Liver (tissue), 9 donors: ENCODE results near the gene TMEM221. TPM values are rescaled to one million over a fixed set of nuclear protein-coding genes. Genes with fewer than 3 reads are reported as not detected.

ENCODE experiments used
- DNase-seq: peaks from one replicate; pipeline ENCODE4 v3.0.0-alpha.2; 2017; ENCODE audit warnings: low spot score
- H3K27ac ChIP-seq, 2 donors: one replicate each; pipeline ENCODE4 v1.7.0; 2013; ENCODE audit warnings: inconsistent platforms in 2 of 2, low read length in 2 of 2, control low read depth in 1 of 2, low read depth in 1 of 2, mild to moderate bottlenecking in 1 of 2
- H3K27me3 ChIP-seq, 4 donors: one replicate each; pipeline versions ENCODE4 v1.6.1 to v1.7.0; 2013; ENCODE audit warnings: low read length in 3 of 4, inconsistent platforms in 1 of 4, mild to moderate bottlenecking in 1 of 4, moderate library complexity in 1 of 4; ENCODE audit not compliant: control insufficient read depth in 4 of 4, insufficient read depth in 4 of 4
- H3K36me3 ChIP-seq, 4 donors: one replicate each; pipeline versions ENCODE4 v1.6.1 to v1.7.0; 2013; ENCODE audit warnings: low read length in 3 of 4, mild to moderate bottlenecking in 3 of 4, low read depth in 1 of 4, moderate library complexity in 1 of 4; ENCODE audit not compliant: control insufficient read depth in 4 of 4, insufficient read depth in 3 of 4
- H3K4me1 ChIP-seq, 4 donors: one replicate each; pipeline versions ENCODE4 v1.6.1 to v1.7.0; 2013; ENCODE audit warnings: low read length in 3 of 4, mild to moderate bottlenecking in 3 of 4, moderate library complexity in 1 of 4; ENCODE audit not compliant: control insufficient read depth in 4 of 4, insufficient read depth in 4 of 4
- H3K4me3 ChIP-seq, 3 donors: one replicate each; pipeline versions ENCODE4 v1.6.1 to v1.7.0; 2013; ENCODE audit warnings: low read length in 3 of 3, control low read depth in 1 of 3, low read depth in 1 of 3, mild to moderate bottlenecking in 1 of 3
- H3K9ac ChIP-seq, 2 donors: one replicate each; pipeline ENCODE4 v1.7.0; 2013; ENCODE audit warnings: low read length in 2 of 2, mild to moderate bottlenecking in 2 of 2, moderate library complexity in 2 of 2, control low read depth in 1 of 2, low read depth in 1 of 2
- H3K9me3 ChIP-seq, 4 donors: one replicate each; pipeline versions ENCODE4 v1.6.1 to v1.7.0; 2013; ENCODE audit warnings: low read length in 3 of 4; ENCODE audit not compliant: control insufficient read depth in 4 of 4
- CTCF ChIP-seq: fragments of 150-350 bp; IDR thresholded peaks from 2 replicates; pipeline ENCODE4 v1.5.1; 2017; ENCODE audit warnings: improper control_type of control experiment, low read depth, low read length; ENCODE audit not compliant: missing input control
- GABPA ChIP-seq, 2 donors: IDR thresholded peaks in 1 of 2; conservative IDR thresholded peaks in 1 of 2; 2 replicates each; pipeline ENCODE4 v1.6.1; 2016; ENCODE audit warnings: antibody characterized with exemption in 2 of 2, mild to moderate bottlenecking in 1 of 2, moderate library complexity in 1 of 2
- NR2F2 ChIP-seq: IDR thresholded peaks from 2 replicates; pipeline ENCODE4 v1.6.1; 2016; ENCODE audit warnings: antibody characterized with exemption
- RAD21 ChIP-seq, 2 donors: IDR thresholded peaks; 2 replicates each; pipeline ENCODE4 v1.6.1; 2016; ENCODE audit warnings: antibody characterized with exemption in 2 of 2, mild to moderate bottlenecking in 2 of 2
- REST ChIP-seq: IDR thresholded peaks from 2 replicates; pipeline ENCODE4 v1.6.1; 2016; ENCODE audit warnings: antibody characterized with exemption, mild to moderate bottlenecking
- TAF1 ChIP-seq: conservative IDR thresholded peaks from 2 replicates; pipeline ENCODE4 v1.6.1; 2016; ENCODE audit warnings: antibody characterized with exemption, mild to moderate bottlenecking
- WGBS: extraction: QIAGEN DNeasy Blood & Tissue Kit; methylation state at CpG from one replicate; pipeline ENCODE4 v1.1.7; 2013; 5-methylcytosine and 5-hydroxymethylcytosine counted together
- polyA plus RNA-seq, 2 donors: library from polyadenylated mRNA; stranded (reverse) in 1 of 2; unstranded in 1 of 2; fragments of 200-250 nt in 1 of 2; fragments of >200 nt in 1 of 2; fragmentation: Nextera tagmentation in 1 of 2; extraction: Ambion mirVana in 1 of 2; gene quantifications; one replicate each; pipeline versions ENCODE4 v1.2.1 to v1.2.3, GENCODE V29; 2013 to 2015
- total RNA-seq, 2 donors: library from RNA; depleted of rRNA; stranded (reverse); fragments of >200 nt; gene quantifications; one replicate each; pipeline ENCODE4 v1.2.3, GENCODE V29; 2014
- TF ChIP-seq, protein P1 (sequence below): IDR thresholded peaks from 2 replicates; pipeline ENCODE4 v1.6.1; 2016; ENCODE audit warnings: antibody characterized with exemption
- donor health status: healthy.
- donor health status: healthy.
- donor health status: healthy.
- donor health status: healthy.
- donor health status: healthy.

The TMEM221 gene
- under 1 TPM; 0.08 to 0.14 TPM for total RNA-seq
- polyA plus RNA-seq, result under 1 TPM; 0.06 to 0.15 TPM

DNA sequence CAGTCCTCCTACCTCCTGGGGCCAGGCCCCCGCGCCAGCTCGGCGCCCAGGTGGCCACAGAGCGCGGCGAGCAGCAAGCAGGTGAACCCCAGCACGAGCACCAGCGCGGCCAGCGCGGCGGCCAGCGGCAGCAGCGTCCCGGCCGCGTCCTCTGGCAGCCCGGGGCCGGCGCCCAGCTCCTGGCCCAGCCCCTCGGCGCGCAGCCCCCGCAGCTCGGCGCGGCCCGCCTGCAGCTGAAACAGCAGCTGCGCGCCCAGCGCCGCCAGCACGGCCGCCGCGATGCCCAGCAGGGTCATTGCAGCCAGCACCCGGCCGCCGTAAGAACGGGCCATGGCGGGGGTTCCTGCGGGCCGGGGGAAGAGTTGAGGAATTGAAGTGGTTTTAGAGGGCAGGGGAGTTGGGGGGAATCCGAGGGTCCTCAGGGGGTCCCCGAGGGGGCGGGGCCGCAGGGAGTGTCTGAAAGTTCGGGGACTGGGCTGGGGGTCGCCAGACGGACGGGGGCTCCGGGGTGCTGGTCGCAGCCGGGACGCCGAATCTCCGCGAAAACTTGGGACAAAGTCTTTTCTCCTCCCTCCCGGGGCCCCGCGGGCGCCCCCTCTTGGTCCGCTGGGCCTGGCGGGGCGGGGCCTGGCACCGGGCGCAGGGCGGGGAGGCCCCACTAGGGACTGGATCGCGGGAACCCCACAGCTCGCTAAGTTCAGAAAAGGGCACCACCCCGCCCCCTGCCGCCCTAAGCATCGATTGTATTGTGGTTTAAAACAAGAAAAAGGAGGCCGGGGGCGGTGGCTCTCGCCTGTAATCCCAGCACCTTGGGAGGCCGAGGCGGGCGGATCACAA lies at the start of gene TMEM221:
TSS of gene TMEM221 (minus strand) at position 538 of the 837 bp plus-strand sequence. CDS start at position 332, 206 bp downstream.
- Histone ChIP-seq H3K4me1 (peaks cover 0 to 10% (median 1%) of the 10 kb centered on the region in 4 donors), H3K4me3 (peak within 1 kb of the TSS in 2 of 3 donors; percentile 7 to 47), H3K36me3 (no peaks in the 10 kb centered on the region), H3K9me3 (no peaks in the 10 kb centered on the region), H3K9ac (no peak within 1 kb of the TSS), H3K27ac (no peak within 1 kb of the TSS), H3K27me3 (peaks cover 0 to 2% (median 0%) of the 10 kb centered on the region in 4 donors)
- WGBS, result 2% methylated on average over 81 of the region's 81 CpGs
- DNase-seq, result peak; percentile 42
- peak in 1 of 2 donors; percentile 28 for TF ChIP-seq RAD21 (IDR thresholded peaks at IDR 0.05)
- TF ChIP-seq GABPA (IDR thresholded peaks at IDR 0.05 in 1 of 2, conservative IDR thresholded peaks at IDR 0.05 in 1 of 2), result no peak
- TF ChIP-seq, protein P1, sequence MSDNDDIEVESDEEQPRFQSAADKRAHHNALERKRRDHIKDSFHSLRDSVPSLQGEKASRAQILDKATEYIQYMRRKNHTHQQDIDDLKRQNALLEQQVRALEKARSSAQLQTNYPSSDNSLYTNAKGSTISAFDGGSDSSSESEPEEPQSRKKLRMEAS, result no peak
- peak; percentile 15 for TF ChIP-seq CTCF

- H3K4me1 ChIP-seq, result peaks cover 0 to 2% (median 0%) of the 10 kb centered on the region in 4 donors
- no peak overlapping the region for H3K27ac ChIP-seq
- H3K9ac ChIP-seq, result no peak overlapping the region
- no peak for DNase-seq
- 58% methylated on average over 41 of the region's 41 CpGs for WGBS
- H3K27me3 ChIP-seq, result no peaks in the 10 kb centered on the region
- H3K36me3 ChIP-seq, result peaks cover 0 to 6% (median 0%) of the 10 kb centered on the region in 4 donors
- TF ChIP-seq NR2F2, result no peak
- no peak overlapping the region for H3K4me3 ChIP-seq
- no peaks in the 10 kb centered on the region for H3K9me3 ChIP-seq
Measured at GRCh38 chr19:17497149-17497798, 48.8 kb upstream of the TMEM221 start.

DNA sequence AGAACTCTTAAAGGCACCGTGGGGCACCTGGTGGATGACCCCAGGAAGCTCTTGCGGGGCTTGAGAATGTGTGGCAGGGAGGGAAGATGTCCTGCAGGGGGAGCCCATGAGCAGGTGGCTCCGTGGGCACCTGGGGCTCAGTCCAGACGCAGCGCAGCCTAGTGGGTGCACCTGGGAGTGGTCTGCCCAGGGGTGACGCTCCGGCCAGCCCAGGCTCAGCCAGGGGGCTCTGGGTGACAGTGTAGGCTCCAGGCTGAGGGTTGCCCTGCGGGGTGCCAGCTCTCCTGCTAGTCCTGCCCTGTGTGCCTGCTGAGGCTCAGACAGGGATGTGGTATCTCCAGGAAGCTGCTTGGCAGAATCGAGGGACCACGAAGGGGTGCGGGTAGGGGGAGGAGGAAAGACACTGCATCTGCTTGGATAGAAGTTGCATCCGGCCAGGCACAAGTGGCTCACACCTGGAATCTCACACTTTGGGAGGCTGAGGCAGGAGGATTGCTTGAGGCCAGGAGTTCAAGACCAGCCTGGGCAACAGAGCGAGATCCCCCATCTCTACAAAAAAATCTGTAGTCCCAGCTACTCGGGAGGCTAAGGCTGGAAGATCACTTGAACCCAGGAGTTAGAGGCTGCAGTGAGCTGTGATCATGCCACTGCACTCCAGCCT lies 48.0 kb upstream of the TMEM221 start:
- Histone ChIP-seq H3K36me3 (peaks cover 0 to 6% (median 0%) of the 10 kb centered on the region in 4 donors), H3K9ac (no peak overlapping the region), H3K4me3 (no peak overlapping the region), H3K4me1 (peaks cover 0 to 2% (median 0%) of the 10 kb centered on the region in 4 donors), H3K9me3 (no peaks in the 10 kb centered on the region), H3K27me3 (no peaks in the 10 kb centered on the region), H3K27ac (no peak overlapping the region)
- peak; percentile 88 for TF ChIP-seq CTCF
- no peak for TF ChIP-seq REST
- TF ChIP-seq TAF1, result no peak
- peak; percentile 65 to 85 for TF ChIP-seq RAD21 (IDR thresholded peaks at IDR 0.05)
- DNase-seq, result peak; percentile 86
- WGBS, result 35% methylated on average over 14 of the region's 14 CpGs
